Heart left ventricle (tissue), 16 donors: Measurements from ENCODE around the gene NPC1L1. TPM values are rescaled to one million over a fixed set of nuclear protein-coding genes. Genes with fewer than 3 reads are reported as not detected.

Experiments
- ATAC-seq, 4 donors: fragments of 200-7000 bp; cut with Tn5 transposase; one replicate each; pipeline ENCODE4 v1.9.1; 2020 to 2022; ENCODE audit warnings: moderate library complexity in 4 of 4, mild to moderate bottlenecking in 3 of 4, moderate number of reproducible peaks in 1 of 4
- DNase-seq, 5 donors: peaks; one replicate each; pipeline ENCODE4 v3.0.0-alpha.2; 2020
- H3K27ac ChIP-seq, 12 donors: fragments of 200-600 bp; sonication (generic) in 4 of 12; one replicate each; pipeline versions ENCODE4 v1.5.0 to v1.8.0; 2016 to 2022; ENCODE audit warnings: mild to moderate bottlenecking in 2 of 12
- H3K27me3 ChIP-seq, 9 donors: fragments of 200-600 bp; sonication (generic) in 2 of 9; one replicate each; pipeline versions ENCODE4 v1.5.1 to v1.8.0; 2016 to 2022; ENCODE audit warnings: mild to moderate bottlenecking in 3 of 9
- H3K36me3 ChIP-seq, 9 donors: fragments of 200-600 bp; sonication (generic) in 2 of 9; one replicate each; pipeline versions ENCODE4 v1.5.0 to v1.8.0; 2018 to 2022; ENCODE audit warnings: mild to moderate bottlenecking in 2 of 9
- H3K4me1 ChIP-seq, 12 donors: fragments of 200-600 bp; sonication (generic) in 4 of 12; one replicate each; pipeline versions ENCODE4 v1.5.0 to v1.8.0; 2016 to 2022; ENCODE audit warnings: mild to moderate bottlenecking in 3 of 12
- H3K4me3 ChIP-seq, 12 donors: fragments of 200-600 bp; sonication (generic) in 4 of 12; one replicate each; pipeline versions ENCODE4 v1.5.0 to v1.8.0; 2017 to 2022; ENCODE audit warnings: mild to moderate bottlenecking in 9 of 12, moderate library complexity in 4 of 12
- H3K9me3 ChIP-seq, 12 donors: fragments of 200-600 bp; sonication (generic) in 4 of 12; one replicate each; pipeline versions ENCODE4 v1.5.0 to v1.8.0; 2016 to 2022; ENCODE audit warnings: mild to moderate bottlenecking in 1 of 12
- CTCF ChIP-seq, 12 donors: fragments of 200-600 bp; sonication (generic) in 4 of 12; IDR thresholded peaks; one replicate each; pipeline versions ENCODE4 v1.5.0 to v1.8.0; 2018 to 2022; ENCODE audit warnings: antibody characterized with exemption in 12 of 12, mild to moderate bottlenecking in 5 of 12
- POLR2A ChIP-seq, 2 donors: fragments of 450-650 bp; IDR thresholded peaks; one replicate each; pipeline ENCODE4 v1.6.1; 2017; ENCODE audit warnings: antibody characterized with exemption in 2 of 2, mild to moderate bottlenecking in 2 of 2, moderate library complexity in 2 of 2
- WGBS, 4 donors: extraction: QIAGEN DNeasy Blood & Tissue Kit in 2 of 4; methylation state at CpG; one replicate each; pipeline versions ENCODE4 v1.1.5 to v1.1.7; 2013 to 2018; 5-methylcytosine and 5-hydroxymethylcytosine counted together
- intact Hi-C, 10 donors: fragments of 100-400 bp; cut with DNase I; formaldehyde crosslinking; loops; one replicate each; pipeline versions ENCODE4 v1.11.1 to v1.14.2; 2022
- polyA plus RNA-seq, 2 donors: library from polyadenylated mRNA; stranded (reverse); fragments of 200-250 nt; gene quantifications; one replicate each; pipeline ENCODE4 v1.2.3, GENCODE V29; 2013
- total RNA-seq, 9 donors: library from RNA; depleted of rRNA in 2 of 9; stranded (reverse); fragments of >200 nt in 2 of 9; fragmentation: NEBNext Ultra II Directional in 3 of 9; extraction: Animal tissue kit (Norgen Biotek cat#: 25700) in 3 of 9; gene quantifications; one replicate each; pipeline versions ENCODE4 v1.1.0 to v1.2.4, GENCODE V29; 2016 to 2023
- donor health status: ischemic (EF 13 %, LVEDD 7.1; RV severe dilation, severe dysfunction).
- donor health status: healthy with polysubstance abuse.
- donor health status: DM: no; HTN: yes; CAD: no.
- donor health status: DM: no; HTN: no; CAD: no.
- donor health status: ischemic (EF 25% LVEDD 6.9; RV normal size, moderate dysfunction).
- donor health status: ischemic (EF 25% LVEDD 5.7; RV mildly dilated, moderate dysfunction).
- donor health status: healthy.
- donor health status: DM: yes; HTN: yes; CAD: no.
- donor health status: ischemic (EF 35%, LVEDD 5.7; RV mildly dilated, moderate dysfunction).
- donor health status: nonischemic (EF 11% LVEDD 7.7; RV severe dilation, severe dysfunction).
- donor health status: DM: yes; HTN: yes; CAD: no.
- donor health status: PGD.
- donor health status: ischemic (EF 29% LVEDD 5.4; RV normal size, mild dysfunction).
- donor health status: nonischemic (EF 23%, LVEDD 6.1; RV moderate dilation, normal function).

The NPC1L1 gene
- total and polyA plus RNA-seq, 11 donors: 0.03 to 0.25 (median 0.13) TPM; not detected in 4

GRCh38 chr7:44580945-44581878 lies 40.1 kb upstream of the NPC1L1 start:
- DNase-seq (peak in 3 of 5 donors; percentile 29 to 61 (median 47)), ATAC-seq (peak in 2 of 4 donors; percentile 6 to 12)
- peak overlapping the region; percentile 64 to 98 (median 82) for H3K4me3 ChIP-seq
- H3K27me3 ChIP-seq: no peaks in the 10 kb centered on the region
- H3K4me1 ChIP-seq: peaks cover 5 to 29% (median 22%) of the 10 kb centered on the region in 12 donors
- peak overlapping the region; percentile 83 to 99 (median 97) for H3K27ac ChIP-seq
- H3K9me3 ChIP-seq: no peaks in the 10 kb centered on the region
- peaks cover 0 to 40% (median 32%) of the 10 kb centered on the region in 9 donors for H3K36me3 ChIP-seq
- 19 to 22% (median 20%) methylated on average over 11 to 30 of the region's 30 CpGs for WGBS, 4 donors
- no peak for TF ChIP-seq POLR2A (IDR thresholded peaks at IDR 0.05)
- TF ChIP-seq CTCF (IDR thresholded peaks at IDR 0.05): no peak
- intact Hi-C loops: loop anchor here in 4 of 10 donors (1.0 to 10.0 kb wide), 5 partner anchors 25 to 554 kb away; partner anchors contain the start of genes OGDH (in 1 of the 4) and TBRG4 (in 1 of the 4)

GRCh38 chr7:44576228-44576627 lies 35.1 kb upstream of the NPC1L1 start:
- Histone ChIP-seq H3K4me1 (peaks cover 8 to 44% (median 32%) of the 10 kb centered on the region in 12 donors), H3K36me3 (peaks cover 0 to 70% (median 62%) of the 10 kb centered on the region in 9 donors), H3K9me3 (no peaks in the 10 kb centered on the region), H3K27me3 (no peaks in the 10 kb centered on the region), H3K4me3 (no peak overlapping the region), H3K27ac (no peak overlapping the region)
- WGBS, 4 donors: 63 to 82% (median 70%) methylated on average over 2 of the region's 2 CpGs
- DNase-seq (no peak), ATAC-seq (no peak)
- TF ChIP-seq CTCF (IDR thresholded peaks at IDR 0.05) (no peak), POLR2A (IDR thresholded peaks at IDR 0.05) (no peak)
- intact Hi-C loops: loop anchor here in 1 of 10 donors (10.0 kb wide), 1 partner anchor 539 kb away; the partner anchor contains the start of gene TBRG4

GRCh38 chr7:44575054-44575453 lies 33.9 kb upstream of the NPC1L1 start:
- H3K27ac ChIP-seq: no peak overlapping the region
- H3K36me3 ChIP-seq: peaks cover 0 to 71% (median 68%) of the 10 kb centered on the region in 9 donors
- DNase-seq: no peak
- H3K27me3 ChIP-seq: no peaks in the 10 kb centered on the region
- intact Hi-C loops: loop anchor here in 1 of 10 donors (10.0 kb wide), 1 partner anchor 540 kb away; the partner anchor contains the start of gene TBRG4
- H3K4me1 ChIP-seq: peaks cover 4 to 33% (median 21%) of the 10 kb centered on the region in 12 donors
- TF ChIP-seq POLR2A (IDR thresholded peaks at IDR 0.05) (no peak), CTCF (IDR thresholded peaks at IDR 0.05) (no peak)
- peak overlapping the region in 1 of 12 donors; percentile 87 for H3K4me3 ChIP-seq
- H3K9me3 ChIP-seq: no peaks in the 10 kb centered on the region
- no peak for ATAC-seq
